MM.1S (cell line): Measurements from ENCODE around the gene ERCC8.

ENCODE experiments used
- DNase-seq: peaks from one replicate; pipeline ENCODE4 v3.0.0-alpha.2; 2015
- H2AFZ ChIP-seq: fragments of 300-600 bp; sonication (generic); 2 replicates; pipeline ENCODE4 v1.6.0; 2016; ENCODE audit warnings: antibody characterized with exemption, low read length
- H3F3A ChIP-seq: fragments of 300-600 bp; sonication (generic); 2 replicates; pipeline ENCODE4 v1.6.1; 2016; ENCODE audit warnings: mild to moderate bottlenecking, antibody characterized with exemption, low read length, moderate library complexity, mixed read lengths; ENCODE audit not compliant: insufficient read depth
- H3K27ac ChIP-seq: fragments of 300-600 bp; sonication (generic); 2 replicates; pipeline ENCODE4 v1.5.1; 2016; ENCODE audit warnings: mild to moderate bottlenecking, low read length
- H3K27me3 ChIP-seq: fragments of 300-600 bp; sonication (generic); replicated peaks from 2 replicates; pipeline ENCODE4 v1.6.0; 2016; ENCODE audit warnings: low read length; ENCODE audit not compliant: insufficient read depth
- H3K36me3 ChIP-seq: fragments of 300-600 bp; sonication (generic); replicated peaks from 2 replicates; pipeline ENCODE4 v1.6.1; 2016; ENCODE audit warnings: mild to moderate bottlenecking, low read length, mixed read lengths; ENCODE audit not compliant: insufficient read depth
- H3K4me1 ChIP-seq: fragments of 300-600 bp; sonication (generic); 2 replicates; pipeline ENCODE4 v1.6.1; 2016; ENCODE audit warnings: low read length, mixed read lengths
- H3K4me2 ChIP-seq: fragments of 300-600 bp; sonication (generic); 2 replicates; pipeline ENCODE4 v1.6.0; 2016; ENCODE audit warnings: low read depth, low read length
- H3K4me3 ChIP-seq: fragments of 300-600 bp; sonication (generic); 2 replicates; pipeline ENCODE4 v1.5.1; 2016; ENCODE audit warnings: low read length, mixed read lengths
- H3K79me2 ChIP-seq: fragments of 300-600 bp; sonication (generic); 2 replicates; pipeline ENCODE4 v1.6.1; 2016; ENCODE audit warnings: mixed run types, low read length, mixed read lengths
- H3K9ac ChIP-seq: fragments of 300-600 bp; sonication (generic); 2 replicates; pipeline ENCODE4 v1.6.1; 2016; ENCODE audit warnings: low read length, mixed read lengths
- H3K9me2 ChIP-seq: fragments of 300-600 bp; sonication (generic); replicated peaks from 2 replicates; pipeline ENCODE4 v1.6.1; 2016; ENCODE audit warnings: mild to moderate bottlenecking, low read length, mixed read lengths; ENCODE audit not compliant: insufficient read depth
- H3K9me3 ChIP-seq: fragments of 300-600 bp; sonication (generic); replicated peaks from 2 replicates; pipeline ENCODE4 v1.6.1; 2016; ENCODE audit warnings: mild to moderate bottlenecking, low read length, mixed read lengths; ENCODE audit not compliant: insufficient read depth
- H4K20me1 ChIP-seq: fragments of 300-600 bp; sonication (generic); 2 replicates; pipeline ENCODE4 v1.6.1; 2016; ENCODE audit warnings: mild to moderate bottlenecking, low read length, moderate library complexity, mixed read lengths; ENCODE audit not compliant: insufficient read depth
- EZH2 ChIP-seq: fragments of 300-600 bp; sonication (generic); optimal IDR thresholded peaks from 2 replicates; pipeline ENCODE3; 2017; ENCODE audit warnings: low read depth, mild to moderate bottlenecking, antibody characterized with exemption, low read length, mixed read lengths
- EZH2phosphoT487 ChIP-seq: fragments of 300-600 bp; sonication (generic); IDR thresholded peaks from 2 replicates; pipeline ENCODE4 v1.6.1; 2018; ENCODE audit warnings: antibody characterized with exemption, low read length
- TF ChIP-seq, protein P1 (sequence below): fragments of 300-600 bp; sonication (generic); IDR thresholded peaks from 2 replicates; pipeline ENCODE4 v1.5.1; 2016; ENCODE audit warnings: antibody characterized with exemption, low read length, mixed read lengths

Gene ERCC8

GRCh38 chr5:60886158-60886557, 58.7 kb downstream of the ERCC8 start:
- H3K36me3 ChIP-seq, result no peaks in the 10 kb centered on the region
- no peaks in the 10 kb centered on the region for H3K4me1 ChIP-seq
- no peak overlapping the region for H3K27ac ChIP-seq
- no peaks in the 10 kb centered on the region for H3F3A ChIP-seq
- no peak for DNase-seq
- no peaks in the 10 kb centered on the region for H3K27me3 ChIP-seq
- H4K20me1 ChIP-seq, result no peaks in the 10 kb centered on the region
- H3K9me2 ChIP-seq, result no peaks in the 10 kb centered on the region
- no peak overlapping the region for H3K9ac ChIP-seq
- H2AFZ ChIP-seq, result no peak overlapping the region
- H3K4me3 ChIP-seq, result no peak overlapping the region
- H3K4me2 ChIP-seq, result no peak overlapping the region
- no peaks in the 10 kb centered on the region for H3K9me3 ChIP-seq
- no peak for TF ChIP-seq EZH2
- TF ChIP-seq, protein P1, sequence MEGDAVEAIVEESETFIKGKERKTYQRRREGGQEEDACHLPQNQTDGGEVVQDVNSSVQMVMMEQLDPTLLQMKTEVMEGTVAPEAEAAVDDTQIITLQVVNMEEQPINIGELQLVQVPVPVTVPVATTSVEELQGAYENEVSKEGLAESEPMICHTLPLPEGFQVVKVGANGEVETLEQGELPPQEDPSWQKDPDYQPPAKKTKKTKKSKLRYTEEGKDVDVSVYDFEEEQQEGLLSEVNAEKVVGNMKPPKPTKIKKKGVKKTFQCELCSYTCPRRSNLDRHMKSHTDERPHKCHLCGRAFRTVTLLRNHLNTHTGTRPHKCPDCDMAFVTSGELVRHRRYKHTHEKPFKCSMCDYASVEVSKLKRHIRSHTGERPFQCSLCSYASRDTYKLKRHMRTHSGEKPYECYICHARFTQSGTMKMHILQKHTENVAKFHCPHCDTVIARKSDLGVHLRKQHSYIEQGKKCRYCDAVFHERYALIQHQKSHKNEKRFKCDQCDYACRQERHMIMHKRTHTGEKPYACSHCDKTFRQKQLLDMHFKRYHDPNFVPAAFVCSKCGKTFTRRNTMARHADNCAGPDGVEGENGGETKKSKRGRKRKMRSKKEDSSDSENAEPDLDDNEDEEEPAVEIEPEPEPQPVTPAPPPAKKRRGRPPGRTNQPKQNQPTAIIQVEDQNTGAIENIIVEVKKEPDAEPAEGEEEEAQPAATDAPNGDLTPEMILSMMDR, result no peak
- no peak for TF ChIP-seq EZH2phosphoT487
- H3K79me2 ChIP-seq, result no peaks in the 10 kb centered on the region

DNA sequence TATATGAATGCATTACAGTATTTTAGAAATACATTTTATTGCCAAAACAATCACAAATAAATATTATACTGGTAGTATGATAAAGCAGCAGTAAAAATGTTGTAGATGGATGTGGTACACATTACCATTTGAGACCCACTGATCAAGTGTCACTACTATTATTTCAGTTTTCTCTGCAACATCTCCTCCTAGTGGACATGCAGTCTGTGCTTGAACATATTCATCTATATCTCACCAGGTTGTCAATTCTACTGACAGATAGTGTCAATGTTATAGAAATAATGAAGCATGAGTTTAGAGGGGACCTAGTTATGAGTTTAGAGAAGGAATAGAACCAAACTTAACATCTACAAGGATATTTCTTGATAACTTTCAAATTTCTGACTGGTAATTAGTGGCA, 61.6 kb downstream of the ERCC8 start:
- Histone ChIP-seq H3K4me2 (no peak overlapping the region), H3K9me2 (no peaks in the 10 kb centered on the region), H4K20me1 (no peaks in the 10 kb centered on the region), H3F3A (no peaks in the 10 kb centered on the region), H3K27ac (no peak overlapping the region), H2AFZ (no peak overlapping the region), H3K9me3 (no peaks in the 10 kb centered on the region), H3K9ac (no peak overlapping the region), H3K36me3 (no peaks in the 10 kb centered on the region), H3K27me3 (no peaks in the 10 kb centered on the region), H3K4me3 (no peak overlapping the region), H3K79me2 (no peaks in the 10 kb centered on the region), H3K4me1 (no peaks in the 10 kb centered on the region)
- TF ChIP-seq, protein P1, result peak; percentile 48
- TF ChIP-seq EZH2phosphoT487 (no peak), EZH2 (no peak)
- DNase-seq, result peak; percentile 23

DNA sequence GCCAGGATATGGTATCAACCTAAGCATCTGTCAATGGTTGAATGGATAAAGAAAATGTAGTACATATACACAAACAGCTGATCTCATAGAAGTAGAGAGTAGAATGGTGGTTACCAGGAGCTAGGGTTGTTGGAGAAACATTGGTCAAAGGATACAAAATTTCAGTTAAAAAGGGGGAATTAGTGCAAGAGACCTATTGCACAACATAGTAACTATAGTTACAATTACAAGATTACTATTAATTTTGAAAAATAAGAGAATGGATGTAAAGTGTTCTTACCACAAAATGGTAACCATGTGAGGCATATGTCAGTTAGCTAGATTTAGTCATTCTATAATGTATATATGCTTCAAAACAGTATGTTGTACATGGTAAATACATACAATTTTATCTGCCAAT, 72.0 kb downstream of the ERCC8 start:
- Histone ChIP-seq H3K4me2 (no peak overlapping the region), H3K79me2 (no peaks in the 10 kb centered on the region), H3K27me3 (no peaks in the 10 kb centered on the region), H2AFZ (no peak overlapping the region), H3K36me3 (no peaks in the 10 kb centered on the region), H3K9me3 (no peaks in the 10 kb centered on the region), H3K27ac (no peak overlapping the region), H3K4me3 (no peak overlapping the region), H3K9ac (no peak overlapping the region), H3F3A (no peaks in the 10 kb centered on the region), H3K4me1 (no peaks in the 10 kb centered on the region), H3K9me2 (no peaks in the 10 kb centered on the region), H4K20me1 (no peaks in the 10 kb centered on the region)
- no peak for TF ChIP-seq EZH2phosphoT487
- TF ChIP-seq EZH2, result no peak
- TF ChIP-seq, protein P1, result no peak
- DNase-seq, result no peak
